ENCODE results near the gene NR2C1.

- TF ChIP-seq TAF1 (IDR thresholded peaks at IDR 0.05; ENCODE audit: borderline replicate concordance, insufficient read depth, low read length) (no peak), SIN3A (IDR thresholded peaks at IDR 0.05; ENCODE audit: borderline replicate concordance, insufficient read depth, low read length) (no peak), POLR2AphosphoS5 (IDR thresholded peaks at IDR 0.05; ENCODE audit: low read depth, low read length) (no peak)
- TF ChIP-seq, protein P1, sequence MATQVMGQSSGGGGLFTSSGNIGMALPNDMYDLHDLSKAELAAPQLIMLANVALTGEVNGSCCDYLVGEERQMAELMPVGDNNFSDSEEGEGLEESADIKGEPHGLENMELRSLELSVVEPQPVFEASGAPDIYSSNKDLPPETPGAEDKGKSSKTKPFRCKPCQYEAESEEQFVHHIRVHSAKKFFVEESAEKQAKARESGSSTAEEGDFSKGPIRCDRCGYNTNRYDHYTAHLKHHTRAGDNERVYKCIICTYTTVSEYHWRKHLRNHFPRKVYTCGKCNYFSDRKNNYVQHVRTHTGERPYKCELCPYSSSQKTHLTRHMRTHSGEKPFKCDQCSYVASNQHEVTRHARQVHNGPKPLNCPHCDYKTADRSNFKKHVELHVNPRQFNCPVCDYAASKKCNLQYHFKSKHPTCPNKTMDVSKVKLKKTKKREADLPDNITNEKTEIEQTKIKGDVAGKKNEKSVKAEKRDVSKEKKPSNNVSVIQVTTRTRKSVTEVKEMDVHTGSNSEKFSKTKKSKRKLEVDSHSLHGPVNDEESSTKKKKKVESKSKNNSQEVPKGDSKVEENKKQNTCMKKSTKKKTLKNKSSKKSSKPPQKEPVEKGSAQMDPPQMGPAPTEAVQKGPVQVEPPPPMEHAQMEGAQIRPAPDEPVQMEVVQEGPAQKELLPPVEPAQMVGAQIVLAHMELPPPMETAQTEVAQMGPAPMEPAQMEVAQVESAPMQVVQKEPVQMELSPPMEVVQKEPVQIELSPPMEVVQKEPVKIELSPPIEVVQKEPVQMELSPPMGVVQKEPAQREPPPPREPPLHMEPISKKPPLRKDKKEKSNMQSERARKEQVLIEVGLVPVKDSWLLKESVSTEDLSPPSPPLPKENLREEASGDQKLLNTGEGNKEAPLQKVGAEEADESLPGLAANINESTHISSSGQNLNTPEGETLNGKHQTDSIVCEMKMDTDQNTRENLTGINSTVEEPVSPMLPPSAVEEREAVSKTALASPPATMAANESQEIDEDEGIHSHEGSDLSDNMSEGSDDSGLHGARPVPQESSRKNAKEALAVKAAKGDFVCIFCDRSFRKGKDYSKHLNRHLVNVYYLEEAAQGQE (IDR thresholded peaks at IDR 0.05; ENCODE audit: insufficient read depth in 1 of 2, low read depth in 2 of 2, low read length in 2 of 2), result no peak
Observed at GRCh38 chr12:95059984-95060383, 13.4 kb downstream of the NR2C1 start.

Measured in PFSK-1 (cell line).